Measurements from ENCODE around the gene LCE2B.

- no peak for TF ChIP-seq GATA3 (IDR thresholded peaks at IDR 0.05; ENCODE audit: low read depth, low read length)
- TF ChIP-seq GATA2 (IDR thresholded peaks at IDR 0.05; ENCODE audit: low read depth, low read length): no peak
Measured at GRCh38 chr1:152657677-152658076, 28.2 kb upstream of the LCE2B start.

Data from SH-SY5Y (cell line).